A549 (cell line): ENCODE data around the gene FBP1. TPM values are rescaled to one million over a fixed set of nuclear protein-coding genes. Genes with fewer than 3 reads are reported as not detected.

Experiments
- ATAC-seq, 2 experiments: fragments of 200-7000 bp in 1 of 2; fragments of >200 bp in 1 of 2; cut with Nextera tagmentation in 1 of 2; cut with Tn5 transposase in 1 of 2; 3 replicates each; pipeline versions ENCODE4 v1.8.0 to v1.9.1; 2018 to 2020; ENCODE audit warnings: mild to moderate bottlenecking in 1 of 2, moderate library complexity in 1 of 2
- CTCF ChIA-PET: fragments of 300-600 bp; sonication (Branson Sonifier 250); formaldehyde crosslinking; extraction: SDS; loops from one replicate; lab custom pipeline; 2021; ENCODE audit warnings: antibody characterized with exemption, inconsistent platforms; lab: Yijun Ruan, JAX
- POLR2A ChIA-PET: fragments of 350-600 bp; formaldehyde crosslinking; extraction: SDS; loops from one replicate; lab custom pipeline; 2021; ENCODE audit warnings: antibody characterized with exemption, inconsistent platforms; lab: Yijun Ruan, JAX
- DNase-seq, 2 experiments: peaks; one replicate each; pipeline versions ENCODE4 v3.0.0 to v3.0.0-alpha.2; 2011 to 2016; ENCODE audit warnings: low read depth in 1 of 2, low spot score in 1 of 2
- FAIRE-seq: peaks from 2 replicates; lab custom pipeline; 2011; peaks lifted over from hg19 to GRCh38; lab: Jason Lieb, UNC
- H3K27ac ChIP-seq, 2 experiments: fragments of >200 bp; sonication (Bioruptor Twin); formaldehyde crosslinking; 3 replicates each; pipeline ENCODE4 v1.5.1; 2016 to 2017
- H3K4me1 ChIP-seq: fragments of >200 bp; sonication (Bioruptor Twin); formaldehyde crosslinking; 3 replicates; pipeline ENCODE4 v1.6.1; 2016
- H3K4me2 ChIP-seq: fragments of >200 bp; sonication (Bioruptor Twin); formaldehyde crosslinking; 3 replicates; pipeline ENCODE4 v1.6.1; 2016
- H3K4me3 ChIP-seq: fragments of >200 bp; sonication (Bioruptor Twin); formaldehyde crosslinking; 3 replicates; pipeline ENCODE4 v1.5.1; 2016
- H3K9me3 ChIP-seq: fragments of >200 bp; sonication (Bioruptor Twin); formaldehyde crosslinking; 3 replicates; pipeline ENCODE4 v1.6.1; 2016
- ATOH8 ChIP-seq: fragments of 250-450 bp; sonication (Bioruptor Pico); IDR thresholded peaks from 2 replicates; pipeline ENCODE4 v1.5.0; 2020; ENCODE audit warnings: low read depth, mild to moderate bottlenecking, moderate library complexity
- CBX2 ChIP-seq: fragments of 200-600 bp; sonication (generic); IDR thresholded peaks from 2 replicates; pipeline ENCODE4 v1.6.1; 2016; ENCODE audit warnings: low read depth, mild to moderate bottlenecking, borderline replicate concordance
- CBX8 ChIP-seq: fragments of 200-600 bp; sonication (generic); IDR thresholded peaks from 2 replicates; pipeline ENCODE4 v1.6.1; 2016
- ESRRA ChIP-seq: fragments of 150-350 bp; IDR thresholded peaks from 2 replicates; pipeline ENCODE4 v1.6.1; 2014; ENCODE audit warnings: mild to moderate bottlenecking, low read length, borderline replicate concordance
- FOSL2 ChIP-seq, 2 experiments: fragments of 450-650 bp in 1 of 2; fragments of >200 bp in 1 of 2; sonication (Bioruptor Twin) in 1 of 2; formaldehyde crosslinking; IDR thresholded peaks; 2 replicates each; pipeline versions ENCODE4 v1.5.0 to v1.6.1; 2016 to 2020; ENCODE audit warnings: mild to moderate bottlenecking in 1 of 2, moderate library complexity in 1 of 2
- FOXS1 ChIP-seq: fragments of 250-450 bp; sonication (Bioruptor Pico); IDR thresholded peaks from 2 replicates; pipeline ENCODE4 v1.5.0; 2020; ENCODE audit warnings: mild to moderate bottlenecking, moderate library complexity
- GATA3 ChIP-seq: IDR thresholded peaks from 2 replicates; pipeline ENCODE4 v1.6.1; 2012; ENCODE audit warnings: borderline replicate concordance
- KDM5A ChIP-seq: fragments of 200-600 bp; sonication (generic); IDR thresholded peaks from 2 replicates; pipeline ENCODE4 v1.6.1; 2016; ENCODE audit warnings: antibody characterized with exemption, mild to moderate bottlenecking
- MAFK ChIP-seq: fragments of 450-650 bp; IDR thresholded peaks from 2 replicates; pipeline ENCODE4 v1.6.1; 2014; ENCODE audit not compliant: partially characterized antibody
- MAZ ChIP-seq: fragments of 150-350 bp; IDR thresholded peaks from 2 replicates; pipeline ENCODE4 v1.6.1; 2014; ENCODE audit warnings: antibody characterized with exemption, low read depth, low read length, borderline replicate concordance
- PHF8 ChIP-seq: fragments of 200-600 bp; sonication (generic); IDR thresholded peaks from 2 replicates; pipeline ENCODE4 v1.6.1; 2016; ENCODE audit warnings: low read depth, mild to moderate bottlenecking, antibody characterized with exemption, moderate library complexity, borderline replicate concordance
- POLR2AphosphoS2 ChIP-seq: conservative IDR thresholded peaks from 2 replicates; pipeline ENCODE4 v1.6.1; 2012; ENCODE audit warnings: low read length, improper control_type of control experiment, inconsistent platforms
- RCOR1 ChIP-seq: fragments of 150-350 bp; IDR thresholded peaks from 2 replicates; pipeline ENCODE4 v1.6.1; 2014; ENCODE audit warnings: antibody characterized with exemption, low read length, low read depth
- SMC3 ChIP-seq: fragments of >200 bp; sonication (Bioruptor Twin); formaldehyde crosslinking; IDR thresholded peaks from 3 replicates; pipeline ENCODE4 v1.6.1; 2018; ENCODE audit warnings: inconsistent platforms
- TFCP2L1 ChIP-seq: fragments of 250-450 bp; sonication (Bioruptor Pico); IDR thresholded peaks from 2 replicates; pipeline ENCODE4 v1.5.0; 2021; ENCODE audit warnings: mild to moderate bottlenecking
- ZC3H11A ChIP-seq: fragments of 450-650 bp; IDR thresholded peaks from 2 replicates; pipeline ENCODE4 v1.6.1; 2014; ENCODE audit warnings: antibody characterized with exemption, mild to moderate bottlenecking
- ZSCAN20 ChIP-seq: fragments of 250-450 bp; sonication (Bioruptor Pico); IDR thresholded peaks from 2 replicates; pipeline ENCODE4 v1.8.0; 2022; ENCODE audit warnings: mild to moderate bottlenecking, moderate library complexity
- WGBS: methylation state at CpG from one replicate; pipeline ENCODE4 v1.1.6; 2017; ENCODE audit errors: missing lambda C conversion rate; 5-methylcytosine and 5-hydroxymethylcytosine counted together
- polyA plus RNA-seq, 4 experiments: library from polyadenylated mRNA; depleted of rRNA in 3 of 4; stranded (reverse); fragments of >200 nt; fragmentation: RNase III in 1 of 4; extraction: RNeasy Plus Mini Kit Qiagen cat#74134 plus additional on column Dnase treatment in 1 of 4; gene quantifications; 2 replicates in 3 of 4; 3 replicates in 1 of 4; pipeline ENCODE4 v1.2.3, GENCODE V29; 2011 to 2017
- TF ChIP-seq, protein P1 (sequence below): fragments of 150-350 bp; IDR thresholded peaks from 2 replicates; pipeline ENCODE4 v1.6.1; 2014; ENCODE audit warnings: low read depth, mild to moderate bottlenecking, low read length
- TF ChIP-seq, protein P2 (sequence below): IDR thresholded peaks from 2 replicates; pipeline ENCODE4 v1.6.1; 2012
- TF ChIP-seq, protein P3 (sequence below): fragments of >200 bp; sonication (Bioruptor Twin); formaldehyde crosslinking; IDR thresholded peaks from 3 replicates; pipeline ENCODE4 v1.6.1; 2016

The FBP1 gene
- polyA plus RNA-seq, 2 of the 4 experiments (the other 2 are of a cell fraction), result not detected

DNA sequence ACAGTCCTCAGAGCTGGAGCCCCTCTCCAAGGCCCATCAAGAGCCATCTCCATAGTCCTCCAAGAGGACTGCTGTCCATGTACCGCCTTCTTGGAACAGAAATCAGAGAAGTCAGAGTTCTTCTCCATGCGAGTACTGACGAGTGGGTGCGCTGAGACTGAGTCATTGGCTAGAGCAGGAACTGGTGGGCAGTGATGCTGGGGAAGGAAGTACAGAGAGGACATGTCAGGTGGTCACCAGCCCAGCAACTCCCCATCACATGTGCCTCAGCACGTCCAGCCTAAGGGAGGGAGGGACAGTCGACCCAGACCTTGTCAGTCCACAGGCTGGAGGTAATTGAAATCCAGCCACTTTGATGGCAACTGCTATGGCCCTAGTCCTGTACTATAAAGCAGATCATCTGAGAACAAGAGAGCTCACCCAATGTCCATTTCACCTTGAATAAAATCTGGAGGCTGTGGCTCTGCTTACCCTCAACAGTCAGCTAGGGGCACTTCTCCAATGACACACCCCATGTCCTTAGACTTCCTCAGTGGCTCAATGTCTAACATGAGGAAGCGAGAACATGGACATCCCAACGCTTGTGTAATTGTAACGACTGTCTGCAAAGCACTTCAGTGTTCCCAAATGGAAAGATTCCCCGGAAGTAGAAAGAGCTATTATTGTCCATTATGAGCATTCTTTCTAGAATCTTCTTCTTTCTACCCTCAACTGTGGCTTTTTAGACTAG, 15.0 kb upstream of the FBP1 start:
- POLR2A ChIA-PET, result no interaction called here
- Histone ChIP-seq H3K4me3 (no peak overlapping the region), H3K4me1 (peaks cover 4% of the 10 kb centered on the region; the same call in 1 of the 3 replicates), H3K27ac (no peak overlapping the region), H3K9me3 (no peaks in the 10 kb centered on the region), H3K4me2 (no peak overlapping the region)
- WGBS, result 68% methylated on average over 10 of the region's 10 CpGs
- no peak for DNase-seq
- FAIRE-seq, result no peak
- ATAC-seq, result no peak
- TF ChIP-seq MAZ (no peak), FOXS1 (CRISPR knock-in tag) (no peak), CBX2 (no peak), TFCP2L1 (CRISPR knock-in tag) (no peak)
- TF ChIP-seq, protein P1, sequence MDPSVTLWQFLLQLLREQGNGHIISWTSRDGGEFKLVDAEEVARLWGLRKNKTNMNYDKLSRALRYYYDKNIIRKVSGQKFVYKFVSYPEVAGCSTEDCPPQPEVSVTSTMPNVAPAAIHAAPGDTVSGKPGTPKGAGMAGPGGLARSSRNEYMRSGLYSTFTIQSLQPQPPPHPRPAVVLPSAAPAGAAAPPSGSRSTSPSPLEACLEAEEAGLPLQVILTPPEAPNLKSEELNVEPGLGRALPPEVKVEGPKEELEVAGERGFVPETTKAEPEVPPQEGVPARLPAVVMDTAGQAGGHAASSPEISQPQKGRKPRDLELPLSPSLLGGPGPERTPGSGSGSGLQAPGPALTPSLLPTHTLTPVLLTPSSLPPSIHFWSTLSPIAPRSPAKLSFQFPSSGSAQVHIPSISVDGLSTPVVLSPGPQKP, result no peak
- CTCF ChIA-PET, result interaction anchor here (0.6 to 6.7 kb wide), 3 partner anchors 13 to 29 kb away, joined by 3 to 34 read pairs (median 3); no protein-coding TSS in a partner anchor

DNA sequence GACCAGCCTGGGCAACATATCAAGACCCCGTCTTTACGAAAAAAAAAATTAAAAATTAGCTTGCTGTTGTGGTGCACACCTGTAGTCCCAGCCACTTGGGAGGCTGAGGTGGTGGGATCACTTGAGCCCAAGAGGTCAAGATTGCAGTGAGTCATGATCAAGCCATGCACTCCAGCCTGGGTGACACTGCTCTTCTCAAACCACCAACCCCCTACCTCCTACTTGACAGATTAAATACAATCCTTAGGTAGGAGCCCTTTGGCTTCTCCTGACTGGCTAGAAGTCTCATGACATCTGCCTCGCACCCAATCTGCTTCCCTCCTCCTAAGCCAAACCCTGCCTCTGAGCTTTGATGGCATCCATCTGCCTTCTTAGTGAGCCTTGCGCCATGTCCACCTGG, 11.6 kb upstream of the FBP1 start:
- FAIRE-seq (no peak), DNase-seq (no peak), ATAC-seq (no peak)
- H3K4me1 ChIP-seq, result peaks cover 14% of the 10 kb centered on the region; the same call in 2 of the 3 replicates
- TF ChIP-seq GATA3 (no peak), MAZ (no peak), POLR2AphosphoS2 (no peak), TFCP2L1 (CRISPR knock-in tag) (no peak), ZC3H11A (no peak), RCOR1 (no peak), FOXS1 (CRISPR knock-in tag) (no peak), CBX8 (no peak), ATOH8 (CRISPR knock-in tag) (no peak), SMC3 (no peak), FOSL2 (IDR thresholded peaks at IDR 0.05) (no peak), FOSL2 (CRISPR knock-in tag; IDR thresholded peaks at IDR 0.05) (no peak), CBX2 (no peak), PHF8 (no peak), MAFK (no peak), ESRRA (no peak), KDM5A (no peak), ZSCAN20 (CRISPR knock-in tag) (no peak)
- TF ChIP-seq, protein P2, sequence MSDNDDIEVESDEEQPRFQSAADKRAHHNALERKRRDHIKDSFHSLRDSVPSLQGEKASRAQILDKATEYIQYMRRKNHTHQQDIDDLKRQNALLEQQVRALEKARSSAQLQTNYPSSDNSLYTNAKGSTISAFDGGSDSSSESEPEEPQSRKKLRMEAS, result no peak
- TF ChIP-seq, protein P3, sequence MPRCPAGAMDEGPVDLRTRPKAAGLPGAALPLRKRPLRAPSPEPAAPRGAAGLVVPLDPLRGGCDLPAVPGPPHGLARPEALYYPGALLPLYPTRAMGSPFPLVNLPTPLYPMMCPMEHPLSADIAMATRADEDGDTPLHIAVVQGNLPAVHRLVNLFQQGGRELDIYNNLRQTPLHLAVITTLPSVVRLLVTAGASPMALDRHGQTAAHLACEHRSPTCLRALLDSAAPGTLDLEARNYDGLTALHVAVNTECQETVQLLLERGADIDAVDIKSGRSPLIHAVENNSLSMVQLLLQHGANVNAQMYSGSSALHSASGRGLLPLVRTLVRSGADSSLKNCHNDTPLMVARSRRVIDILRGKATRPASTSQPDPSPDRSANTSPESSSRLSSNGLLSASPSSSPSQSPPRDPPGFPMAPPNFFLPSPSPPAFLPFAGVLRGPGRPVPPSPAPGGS, result no peak
- CTCF ChIA-PET, result interaction anchor here (3.4 kb wide), 1 partner anchor 476 kb away, joined by 21 read pairs; no protein-coding TSS in a partner anchor
- no peak overlapping the region for H3K4me3 ChIP-seq
- POLR2A ChIA-PET, result no interaction called here
- H3K27ac ChIP-seq, result no peak overlapping the region
- no peaks in the 10 kb centered on the region for H3K9me3 ChIP-seq
- no peak overlapping the region for H3K4me2 ChIP-seq
- 96% methylated on average over 4 of the region's 4 CpGs for WGBS
